ENCODE results near the gene CELSR1.

CELSR1 gene

DNA sequence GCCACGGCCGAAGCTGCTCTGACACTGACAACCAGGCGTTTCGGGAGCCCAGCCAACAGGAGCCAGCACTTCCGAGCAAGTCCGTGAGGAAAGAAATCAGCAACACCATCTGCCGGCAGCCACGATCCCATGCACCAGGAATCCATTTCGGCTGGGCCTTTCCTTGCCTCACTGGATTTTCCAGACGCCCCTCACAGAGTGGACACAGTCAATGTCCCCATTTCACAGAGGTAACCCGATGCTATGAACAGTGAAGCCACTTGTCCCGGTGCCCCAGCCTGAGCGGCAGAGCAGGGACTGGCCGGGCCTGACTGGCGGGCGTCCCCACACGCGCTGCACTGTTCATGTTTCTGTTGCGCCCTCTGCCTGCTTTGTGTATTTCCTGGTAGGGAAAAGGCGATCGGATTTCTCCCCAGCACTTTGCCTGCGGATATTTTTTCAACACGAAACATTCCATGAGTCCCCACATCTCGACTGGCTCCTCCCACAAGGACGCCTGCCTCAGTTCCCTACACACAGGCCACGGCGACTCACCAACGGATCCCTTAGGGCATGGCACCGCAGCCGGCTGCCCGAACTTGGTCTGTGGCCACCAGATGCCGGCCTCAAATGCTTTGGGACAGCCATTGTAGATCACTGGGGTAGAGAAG is 146.6 kb downstream of the CELSR1 start:
- DNase-seq, result no peak

DNA sequence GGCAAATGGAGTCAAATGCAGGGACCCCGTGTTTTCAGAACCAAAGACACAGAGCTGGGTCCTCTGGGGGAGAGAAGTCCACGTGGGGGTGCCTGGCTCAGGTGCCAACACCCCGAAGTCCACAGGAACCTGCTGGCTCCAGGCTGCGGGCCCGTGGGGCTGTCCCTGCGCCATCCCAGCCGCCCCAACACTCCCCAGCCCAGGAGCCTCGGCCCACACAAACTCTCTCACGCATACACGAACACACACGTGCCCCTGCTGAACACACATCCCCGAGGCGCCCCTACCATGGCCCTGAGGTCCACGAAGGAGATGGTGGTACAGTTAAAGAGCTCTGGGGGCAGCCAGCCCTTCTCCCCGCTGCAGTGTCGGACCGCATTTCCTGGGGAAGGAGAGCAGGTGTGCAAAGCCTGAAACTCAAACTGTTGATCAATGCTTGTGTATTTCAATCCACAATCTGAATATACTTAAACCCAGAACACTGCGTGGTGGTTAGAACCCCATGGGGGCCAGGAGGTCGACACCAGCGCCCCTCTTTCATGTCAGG is 147.2 kb downstream of the CELSR1 start:
- DNase-seq, result no peak

DNA sequence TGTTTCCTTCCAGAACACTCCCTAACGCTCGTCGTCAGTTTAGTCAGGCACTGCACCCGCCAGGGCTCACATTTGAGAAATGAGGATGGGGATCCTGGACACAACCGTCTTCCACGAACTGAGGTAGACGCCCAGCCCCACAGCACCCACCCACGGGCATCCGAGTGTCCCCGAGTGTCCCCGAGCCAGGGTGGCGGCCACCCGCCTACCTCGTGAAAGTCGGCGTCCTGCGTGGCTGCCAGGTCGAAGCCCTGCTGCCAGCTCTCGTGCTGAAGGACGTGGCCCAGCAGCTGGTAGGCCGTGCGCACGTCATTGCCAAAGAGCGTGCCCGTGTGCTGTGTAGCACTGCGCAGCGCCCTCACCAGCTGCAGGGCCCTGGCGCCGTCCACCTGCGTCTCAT is 148.3 kb downstream of the CELSR1 start:
- no peak for DNase-seq

DNA sequence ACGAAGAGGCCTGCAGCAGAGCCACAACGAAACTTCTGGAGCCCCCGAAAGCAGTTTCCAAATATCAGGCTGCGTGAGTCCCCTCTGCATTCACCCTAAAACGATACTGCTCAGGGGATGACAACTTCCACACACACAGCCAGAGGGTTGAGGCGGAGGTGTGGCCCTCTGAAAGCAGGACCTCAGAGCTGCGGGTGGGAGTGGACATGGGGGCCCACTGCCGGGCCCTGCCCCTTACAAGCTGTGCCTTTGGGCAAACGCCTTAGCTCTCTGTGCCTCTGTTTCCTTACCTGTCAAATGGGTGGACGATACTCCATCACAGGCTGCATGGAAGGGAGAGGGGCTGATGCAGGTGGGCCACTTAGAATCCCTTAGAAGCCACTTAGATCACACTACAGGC is 148.8 kb downstream of the CELSR1 start:
- no peak for DNase-seq

DNA sequence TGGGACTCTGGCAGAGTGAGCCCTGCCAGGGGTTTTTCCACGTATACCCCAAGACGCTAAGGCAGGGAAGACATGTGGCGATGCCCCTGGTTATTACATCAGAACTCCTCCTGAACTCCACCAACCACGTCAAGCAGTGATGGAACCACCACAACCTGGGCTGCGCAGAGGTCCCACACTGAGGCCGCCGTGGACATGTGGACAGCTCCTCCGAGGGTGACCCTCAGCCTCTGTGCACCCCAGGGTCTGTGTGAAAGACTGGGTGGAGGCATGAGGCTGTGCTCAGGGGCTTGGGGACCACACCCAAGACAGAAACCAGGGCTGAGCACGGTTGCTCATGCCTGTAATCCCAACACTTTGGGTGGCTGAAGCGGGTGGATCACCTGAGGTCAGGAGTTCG is 149.7 kb downstream of the CELSR1 start:
- no peak for DNase-seq

DNA sequence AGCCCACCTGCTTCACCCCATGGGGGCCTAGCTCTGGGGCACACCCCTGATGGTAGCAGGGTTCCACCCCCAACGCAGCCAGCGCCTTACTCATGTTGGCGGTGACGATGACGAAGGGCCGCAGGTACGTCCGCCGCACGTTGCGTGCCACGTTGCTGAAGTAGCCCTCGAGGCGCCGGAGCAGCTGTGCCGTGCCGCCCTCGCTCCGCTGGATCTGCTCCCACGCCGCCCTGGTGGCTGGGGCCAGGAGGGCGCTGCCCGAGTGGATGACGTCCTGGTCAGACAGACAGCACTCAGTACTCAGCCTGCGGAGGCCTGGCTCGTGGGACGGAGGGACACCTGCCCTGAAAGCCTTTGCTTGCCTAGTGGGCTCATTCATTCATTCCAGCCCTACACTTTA is 151.1 kb downstream of the CELSR1 start:
- DNase-seq, result no peak

DNA sequence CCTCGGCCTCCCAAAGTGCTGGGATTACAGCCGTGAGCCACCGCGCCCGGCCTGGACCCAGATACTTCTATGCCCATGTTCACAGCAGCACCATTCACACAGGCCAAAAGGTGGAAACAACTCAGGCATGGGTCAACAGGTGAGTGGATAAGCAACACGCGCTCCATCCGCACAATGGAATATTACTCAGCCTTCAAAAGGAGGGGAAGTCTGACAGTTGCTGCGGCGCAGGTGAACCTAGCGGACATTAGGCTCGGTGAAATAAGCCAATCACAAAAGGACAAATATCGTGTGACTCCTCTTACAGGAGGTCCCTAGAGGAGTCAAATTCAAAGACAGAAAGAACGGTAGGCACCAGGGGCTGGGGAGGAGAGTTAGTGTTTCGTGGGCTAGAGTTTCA is 154.9 kb downstream of the CELSR1 start:
- no peak for DNase-seq

DNA sequence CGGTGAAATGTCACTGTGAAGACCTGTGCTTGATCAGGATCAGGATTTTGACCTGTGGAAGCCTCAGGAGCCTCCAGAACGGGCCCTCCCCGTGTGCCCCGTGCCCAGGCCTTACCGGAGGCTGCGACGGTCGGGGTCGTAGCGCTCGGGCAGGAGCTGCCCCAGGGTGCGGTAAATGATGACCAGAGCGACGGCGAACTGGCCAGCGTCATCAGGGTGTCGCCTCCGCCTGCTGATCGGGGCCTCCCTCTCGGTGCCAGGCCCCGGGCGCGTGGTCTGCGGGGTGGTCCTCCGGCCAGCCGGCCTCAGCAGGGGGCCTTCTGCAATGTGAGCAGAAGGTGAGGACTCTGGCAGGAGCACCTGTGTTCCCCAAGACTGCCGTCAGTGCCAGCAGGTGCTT is 155.7 kb downstream of the CELSR1 start:
- no peak for DNase-seq

DNA sequence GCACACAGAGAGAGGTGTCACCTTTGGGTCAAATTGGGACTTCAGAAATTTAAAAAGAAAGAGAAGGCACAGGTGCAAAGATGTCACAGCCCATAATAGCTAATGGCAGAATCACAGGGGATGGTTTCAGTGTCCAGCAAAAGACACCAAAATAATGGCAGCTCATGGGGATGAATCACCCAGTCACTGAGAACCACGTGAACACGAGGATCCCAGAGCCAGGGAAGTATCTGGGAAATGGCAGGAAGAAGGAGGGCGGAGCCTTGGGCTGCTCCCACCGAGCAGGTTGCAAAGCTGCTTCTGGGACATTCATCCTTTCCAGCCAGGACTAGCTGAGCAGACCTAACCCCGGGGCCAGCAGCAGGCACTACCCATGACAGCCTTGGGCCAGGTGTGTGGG is 156.3 kb downstream of the CELSR1 start:
- DNase-seq, result no peak

DNA sequence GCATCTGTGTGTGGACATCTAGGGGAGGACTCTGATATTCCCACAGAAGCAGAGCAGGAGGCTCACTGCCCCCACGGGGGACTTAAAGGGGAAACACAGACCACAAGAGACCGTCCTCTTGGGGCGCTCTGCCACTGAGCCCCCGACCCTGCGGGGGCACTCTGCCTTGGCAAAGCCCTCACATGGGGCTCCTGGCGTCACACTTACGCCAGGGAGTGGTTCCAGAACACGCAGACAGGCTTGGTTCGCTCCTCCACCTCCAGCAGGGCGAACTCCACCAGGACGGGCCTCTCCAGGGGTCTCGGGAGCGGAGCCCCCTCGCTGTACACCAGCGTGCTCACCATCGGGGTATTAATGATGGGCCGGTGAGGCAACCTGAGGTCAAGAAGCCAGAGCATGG is 156.8 kb downstream of the CELSR1 start:
- no peak for DNase-seq

DNA sequence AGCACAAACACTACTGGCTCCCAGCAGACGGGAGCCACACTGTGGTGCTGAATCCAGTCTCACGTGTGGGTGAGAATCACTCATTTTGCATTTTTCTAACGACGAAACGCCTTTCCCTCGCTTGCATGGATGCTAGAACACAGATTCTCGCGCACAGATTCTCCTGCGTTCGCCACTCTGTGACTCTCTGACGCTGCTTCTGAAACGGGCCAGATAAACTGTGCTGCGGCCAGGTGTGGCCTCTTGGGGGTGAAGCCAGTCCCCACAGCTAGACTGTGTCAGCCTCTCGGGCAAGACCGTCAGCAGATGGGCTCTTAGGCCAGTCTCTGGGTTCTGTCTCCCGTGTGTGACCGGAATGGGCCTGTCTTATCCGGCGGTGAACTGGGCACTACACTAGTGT is 157.4 kb downstream of the CELSR1 start:
- no peak for DNase-seq

DNA sequence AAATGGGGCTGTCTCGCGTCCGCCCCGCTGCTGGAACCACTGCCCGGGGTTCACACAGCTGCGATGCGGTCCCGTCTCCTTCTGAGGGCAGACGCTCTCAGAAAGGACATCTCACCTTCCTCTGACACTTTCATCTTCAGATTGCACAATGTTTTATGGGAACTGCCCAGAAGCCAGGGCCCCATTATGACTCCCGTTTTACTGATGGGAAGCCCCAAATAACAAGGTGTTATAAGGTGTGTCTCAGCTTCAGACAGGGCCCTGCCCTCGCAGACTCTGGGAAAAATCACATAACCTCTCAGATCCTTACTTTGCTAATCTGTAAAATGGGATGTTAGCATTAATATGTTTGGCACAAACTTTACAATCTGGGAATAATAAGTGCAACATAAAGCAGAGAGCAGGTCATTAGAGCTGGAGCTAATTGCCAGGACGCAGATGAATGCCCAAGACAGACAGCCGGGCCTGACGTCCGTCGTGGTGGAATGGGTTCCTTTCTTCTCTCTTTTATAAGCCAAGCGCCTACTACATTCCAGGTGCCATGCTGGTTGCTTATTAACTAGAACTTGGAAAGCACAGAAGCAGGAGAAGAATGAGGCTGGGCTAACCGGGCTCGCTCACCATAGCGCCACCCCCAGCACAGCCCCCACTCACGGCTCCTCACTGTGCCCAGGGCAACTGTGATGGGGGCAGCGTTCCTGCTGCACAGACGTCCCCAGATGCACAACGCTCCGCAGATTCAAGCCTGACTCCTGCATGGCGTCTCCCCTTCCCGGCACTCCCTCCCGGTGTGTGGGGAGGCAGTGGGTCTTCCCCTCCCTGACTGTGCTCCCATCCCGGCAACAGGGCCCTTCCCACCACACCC is 158.1 kb downstream of the CELSR1 start:
- DNase-seq, result no peak

DNA sequence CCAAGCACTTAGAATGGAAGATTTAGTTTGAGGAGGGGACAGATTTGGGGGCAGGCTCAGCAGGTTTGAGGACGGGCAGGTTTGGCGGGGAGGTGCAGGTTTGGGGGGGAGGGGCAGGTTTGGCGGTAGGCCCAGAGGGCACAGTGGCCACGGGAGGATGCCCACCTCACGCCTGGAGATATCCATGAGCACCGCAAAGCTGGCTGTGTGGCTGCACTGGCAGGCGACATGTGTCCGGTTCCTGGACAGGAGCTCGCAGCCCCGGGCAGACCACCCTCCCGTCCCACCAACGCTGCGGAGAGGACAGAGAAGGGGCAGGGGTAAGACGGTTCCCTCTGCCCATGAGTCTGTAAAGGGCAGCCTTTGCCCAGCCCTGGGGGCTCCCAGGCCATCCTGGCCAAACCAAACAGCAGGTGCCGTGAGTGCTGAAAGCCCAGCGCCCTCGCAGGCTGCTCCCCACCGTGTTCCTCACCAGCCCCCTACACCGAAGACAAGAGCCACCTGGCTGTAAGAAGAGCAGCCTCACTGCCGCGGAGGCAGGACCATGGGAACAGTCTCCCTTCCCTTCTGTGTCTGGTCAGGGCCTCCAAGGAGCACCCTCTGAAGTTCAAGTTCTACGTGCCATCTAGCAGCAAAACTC is 158.9 kb downstream of the CELSR1 start:
- DNase-seq, result no peak

DNA sequence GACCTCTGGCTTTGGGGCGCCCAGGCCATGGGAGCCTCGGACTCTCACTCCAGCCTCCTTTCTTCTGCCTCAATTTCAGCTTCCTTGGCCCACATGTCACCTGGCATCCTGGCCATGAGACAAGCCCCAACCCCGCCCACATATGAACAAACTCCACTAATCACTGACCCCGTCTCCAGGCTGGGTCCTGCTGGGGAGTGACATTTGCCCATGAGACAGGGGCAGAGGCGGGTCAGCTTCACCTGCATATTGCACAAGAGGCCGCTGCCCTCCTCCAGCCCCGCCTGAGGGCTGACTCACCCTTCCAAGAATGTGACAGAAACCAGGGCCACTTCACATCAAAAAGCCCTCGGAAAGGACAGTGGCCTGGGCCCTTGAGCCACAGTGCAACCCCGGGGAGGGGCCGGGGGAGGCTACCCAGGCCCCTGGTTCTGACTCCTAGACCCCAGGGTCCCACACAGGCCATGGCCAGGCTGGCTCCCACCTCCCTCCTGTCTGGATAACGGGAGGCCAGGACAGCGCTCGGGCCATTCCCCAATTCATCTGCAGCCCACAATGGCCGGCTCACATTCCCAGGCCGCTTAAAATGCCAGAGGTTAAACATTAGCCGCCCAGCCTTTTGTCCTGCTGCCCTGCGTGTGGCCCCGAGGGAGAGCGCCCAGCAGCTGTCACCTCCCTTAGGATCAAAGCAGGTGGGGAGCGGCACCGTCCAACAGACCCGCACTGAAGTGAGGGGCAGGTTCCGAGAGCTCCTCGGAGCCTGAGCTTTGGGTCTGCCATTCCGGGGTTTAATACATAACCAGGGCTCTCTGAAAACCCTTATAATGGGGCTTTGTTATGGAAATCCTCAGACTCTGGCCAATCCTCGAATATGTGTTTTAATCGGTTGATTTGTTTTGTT is 159.6 kb downstream of the CELSR1 start:
- DNase-seq, result no peak

DNA sequence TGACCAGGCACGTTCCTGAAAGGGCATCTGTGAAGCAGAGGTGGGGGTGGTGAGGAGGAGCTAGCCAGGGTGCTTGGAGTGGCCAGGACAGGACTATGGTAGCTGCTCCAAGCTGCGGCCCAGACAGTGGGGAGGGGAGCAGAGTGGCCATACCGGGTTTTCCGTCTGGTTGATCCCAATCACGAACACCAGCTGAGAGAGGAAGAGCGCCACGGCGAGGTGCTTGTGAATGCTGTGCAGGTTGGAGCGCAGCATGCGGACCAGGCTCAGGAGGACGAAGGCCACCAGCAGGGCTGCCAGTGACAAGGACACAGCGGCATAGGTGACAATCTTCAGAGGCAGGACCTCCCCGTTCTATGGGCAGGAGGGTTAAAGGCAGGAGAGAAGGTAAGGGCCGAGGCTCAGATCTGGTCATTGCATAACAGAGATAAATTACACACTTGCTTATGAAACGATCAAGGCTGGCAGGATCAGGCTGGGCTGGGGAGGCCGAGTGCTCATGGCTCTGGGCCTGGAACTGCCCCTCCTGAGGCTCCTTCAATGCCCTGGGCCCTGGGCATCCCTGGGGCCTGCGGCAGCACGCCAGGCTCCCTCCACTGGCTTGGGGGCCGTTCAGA is 160.4 kb downstream of the CELSR1 start:
- DNase-seq, result no peak

DNA sequence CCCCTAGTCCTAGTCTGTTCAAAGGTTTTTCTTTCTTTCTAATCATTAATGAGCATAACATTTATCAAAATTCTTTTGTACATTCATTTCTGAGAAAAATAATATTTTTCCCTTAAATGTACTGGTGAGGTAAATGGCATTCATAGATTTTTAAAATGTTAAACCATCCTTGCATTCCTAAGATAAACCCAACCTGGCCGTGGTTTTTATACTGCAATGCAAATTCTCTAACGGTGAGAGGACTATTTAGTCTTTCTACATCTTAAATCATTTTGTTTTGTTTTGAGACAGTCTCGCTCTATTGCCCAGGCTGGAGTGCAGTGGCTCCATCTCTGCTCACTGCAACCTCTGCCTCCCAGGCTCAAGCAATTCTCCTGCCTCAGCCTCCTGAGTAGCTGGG is 161.3 kb downstream of the CELSR1 start:
- DNase-seq, result no peak

DNA sequence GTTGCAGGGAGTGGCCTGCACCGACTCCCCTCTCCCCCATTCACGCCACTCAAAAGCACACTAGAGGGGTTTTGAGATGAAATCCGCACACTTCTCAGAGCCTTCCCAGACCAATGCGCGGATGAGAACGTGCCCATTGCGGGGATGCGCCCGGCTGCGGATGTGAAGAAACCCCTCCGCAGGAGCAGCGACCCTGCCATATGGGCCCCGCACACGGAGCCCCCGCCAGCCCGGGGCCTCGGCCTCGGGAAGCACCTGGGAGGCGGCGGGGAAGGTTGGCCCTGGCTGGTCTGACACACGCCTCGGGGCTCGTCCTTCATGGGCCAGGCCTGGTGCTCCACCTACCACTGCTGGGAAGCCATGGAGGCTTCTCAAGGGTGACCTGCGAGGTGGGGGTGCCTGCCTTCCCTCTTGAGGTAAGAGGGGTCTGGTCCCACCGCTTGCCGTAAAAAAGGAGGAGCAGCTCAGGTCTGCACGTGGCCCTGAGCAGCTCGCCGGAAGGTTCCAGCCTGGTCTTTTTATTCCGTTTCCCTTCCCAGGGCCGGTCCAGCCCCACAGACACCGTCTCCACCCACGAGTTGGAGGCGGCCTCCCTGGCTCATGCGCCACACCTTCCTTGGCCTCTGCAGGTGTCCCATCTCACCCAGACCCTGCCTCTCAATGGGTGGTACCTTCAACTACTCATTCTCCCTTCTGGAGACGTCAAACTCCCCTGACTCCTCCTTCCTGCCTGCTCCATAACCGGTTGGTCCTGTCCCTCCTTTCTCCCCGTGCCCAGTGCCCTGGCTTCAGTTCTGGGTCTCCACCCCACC is 162.6 kb downstream of the CELSR1 start:
- DNase-seq, result no peak

DNA sequence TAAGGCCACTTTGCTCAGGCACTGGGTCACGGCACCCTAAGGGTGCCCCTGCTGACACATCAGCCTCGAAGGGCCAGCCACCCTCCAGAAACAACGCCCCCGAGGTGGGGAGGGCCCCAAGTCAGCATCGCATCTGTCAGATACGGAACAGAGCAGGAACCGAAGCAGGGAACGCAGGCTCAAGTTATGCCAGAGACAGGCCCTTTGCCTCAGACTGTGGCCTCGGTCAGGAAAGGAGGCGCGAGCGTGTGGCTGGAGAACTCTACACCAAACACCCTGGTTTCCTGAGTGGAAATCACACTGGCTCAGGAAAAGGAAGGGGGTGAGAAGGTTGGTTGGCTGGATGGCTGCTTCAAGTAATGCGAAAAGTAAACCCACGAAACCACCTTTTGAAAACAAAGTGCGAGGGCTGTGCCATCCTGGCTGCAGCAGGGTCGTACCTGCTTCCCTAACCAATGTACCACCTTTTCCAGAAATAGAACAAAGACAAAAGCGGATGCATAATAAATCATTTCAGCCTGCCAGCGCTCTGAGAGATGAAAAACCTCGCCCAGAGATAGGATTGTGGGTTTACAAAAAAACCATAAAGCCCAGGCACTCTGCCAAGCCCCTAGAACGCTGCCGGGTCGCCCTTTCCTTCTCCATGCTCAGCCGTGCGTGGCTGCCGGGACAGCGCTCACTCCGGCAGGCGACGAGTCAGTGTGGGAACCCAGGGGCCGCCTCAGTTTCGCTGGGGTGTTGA is 163.3 kb downstream of the CELSR1 start:
- DNase-seq, result no peak

DNA sequence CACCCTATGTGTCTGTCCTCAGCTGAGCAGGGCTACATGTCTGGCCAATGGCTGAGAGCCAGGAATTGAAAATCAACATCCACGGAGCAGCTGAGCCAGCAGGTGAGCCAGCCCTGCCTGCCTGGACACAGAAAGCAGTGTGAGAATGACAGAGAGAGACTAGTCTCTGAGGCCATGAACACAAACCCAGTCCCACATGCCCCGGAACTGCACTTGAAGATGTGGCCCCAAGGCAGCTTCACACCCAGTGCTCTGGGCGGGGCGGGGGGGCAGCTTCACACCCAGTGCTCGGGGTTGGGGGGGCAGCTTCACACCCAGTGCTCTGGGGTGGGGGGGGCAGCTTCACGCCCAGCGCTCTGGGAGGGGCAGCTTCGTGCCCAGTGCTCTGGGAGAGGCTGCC is 164.3 kb downstream of the CELSR1 start:
- no peak for DNase-seq

DNA sequence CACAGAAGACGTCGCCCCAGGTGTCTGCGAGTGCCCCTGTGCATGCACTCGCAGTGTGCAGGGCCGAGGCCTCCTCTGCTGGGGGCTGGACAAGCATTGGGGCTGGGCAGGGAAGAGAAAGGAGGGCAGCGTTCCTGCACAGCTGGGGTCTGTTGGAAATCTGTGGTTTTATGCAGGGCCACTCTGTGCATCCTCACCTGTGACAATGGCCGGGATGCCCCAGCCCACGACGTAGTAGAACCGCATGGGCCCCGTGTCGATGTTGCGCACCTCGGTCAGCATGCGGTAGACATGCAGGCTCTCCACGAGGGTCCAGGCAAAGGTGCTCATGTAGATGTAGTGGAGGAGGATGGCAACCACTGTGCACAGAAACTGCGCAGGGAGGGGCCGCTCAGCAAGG is 164.7 kb downstream of the CELSR1 start:
- DNase-seq, result no peak
